HG02981 (cell line): ENCODE measurements around the gene ANO6.

Source experiments
- ATAC-seq: cut with Tn5 transposase; IDR thresholded peaks from one replicate; pipeline ENCODE4 v1.9.1; 2021; ENCODE audit warnings: mild to moderate bottlenecking, moderate library complexity; ENCODE audit not compliant: unreplicated experiment

Gene ANO6

DNA sequence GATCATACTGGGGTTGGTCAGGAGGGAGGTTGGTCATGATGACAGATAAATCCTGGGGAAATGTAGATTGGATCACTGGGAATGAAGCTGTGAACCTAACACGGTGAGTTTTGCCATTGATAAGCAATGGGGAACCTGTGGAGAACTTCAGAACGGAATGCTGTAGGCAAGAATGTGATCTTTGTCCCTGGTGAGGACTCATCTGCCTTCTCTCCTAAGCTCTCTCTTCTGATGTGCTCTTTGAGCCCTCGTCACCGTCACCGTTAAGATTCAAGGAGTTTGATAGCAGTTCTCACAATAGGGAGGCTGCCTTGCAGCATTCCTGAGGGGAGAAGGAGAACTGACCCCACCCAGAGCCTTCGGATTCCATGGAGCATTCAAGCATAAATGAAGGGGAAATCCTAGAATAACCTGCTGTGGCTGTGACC is 217.6 kb downstream of the ANO6 start:
- ATAC-seq, result no peak

DNA sequence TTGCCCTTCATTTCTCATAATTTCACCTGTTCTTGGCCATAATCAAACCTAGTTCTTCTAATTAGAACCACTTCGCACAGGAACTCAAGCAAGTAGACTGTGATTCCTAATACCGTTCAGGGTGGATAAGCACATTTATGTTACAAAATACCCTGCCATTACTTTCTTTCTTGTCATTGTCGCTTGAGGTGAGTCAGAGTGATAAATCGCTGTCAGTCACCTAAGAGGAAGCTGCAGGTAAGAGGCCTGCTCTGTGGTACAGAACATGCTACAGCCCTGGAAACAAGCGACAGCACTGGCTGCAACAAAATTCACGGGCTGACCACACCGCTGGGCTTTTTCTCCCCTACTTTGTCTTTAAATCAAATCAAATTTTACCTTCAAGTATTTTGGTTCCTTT is 218.2 kb downstream of the ANO6 start:
- no peak for ATAC-seq

- ATAC-seq, result no peak
These were observed 220.2 kb downstream of the ANO6 start for GRCh38 chr12:45435945-45436710.

DNA sequence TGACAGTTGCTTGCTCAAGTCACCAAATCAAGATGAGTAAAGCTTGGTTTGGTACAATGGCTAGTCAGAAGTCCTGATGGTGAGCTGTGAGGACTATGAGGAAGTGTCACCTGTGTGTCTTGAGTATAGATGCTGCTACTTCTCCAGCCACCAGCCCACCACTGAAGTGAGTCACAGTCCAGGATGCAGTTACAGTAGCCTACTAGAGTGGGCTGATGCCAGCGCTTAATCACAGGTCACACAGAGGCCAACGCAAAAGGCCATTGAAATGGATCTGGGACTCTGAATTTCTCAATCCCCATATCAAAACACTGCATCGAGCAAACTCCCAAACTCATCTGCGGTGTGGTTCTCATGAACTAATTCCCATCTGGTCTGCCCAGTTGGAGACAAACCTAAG is 223.1 kb downstream of the ANO6 start:
- no peak for ATAC-seq

GRCh38 chr12:45446013-45446412 is 230.1 kb downstream of the ANO6 start:
- no peak for ATAC-seq

DNA sequence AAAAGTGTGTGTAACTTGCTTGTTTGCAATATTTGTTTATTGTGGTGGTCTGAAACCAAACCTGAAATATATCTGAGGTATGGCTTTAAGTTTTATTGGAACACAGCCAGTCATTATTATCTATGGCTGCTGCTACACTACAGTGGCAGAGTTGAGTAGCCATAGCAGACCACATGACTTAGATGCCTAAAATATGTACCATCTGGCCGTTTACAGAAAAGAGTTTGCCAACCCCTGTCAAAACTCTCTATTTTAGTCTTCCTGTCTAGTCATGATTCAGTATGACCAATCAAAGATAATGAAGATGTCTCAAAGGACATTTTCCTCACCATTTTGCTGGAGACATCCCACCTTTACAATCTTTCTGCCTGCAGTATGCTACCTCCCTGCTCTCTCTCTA is 242.3 kb downstream of the ANO6 start:
- no peak for ATAC-seq

- no peak for ATAC-seq
These were observed 243.2 kb downstream of the ANO6 start for GRCh38 chr12:45458854-45459807.

DNA sequence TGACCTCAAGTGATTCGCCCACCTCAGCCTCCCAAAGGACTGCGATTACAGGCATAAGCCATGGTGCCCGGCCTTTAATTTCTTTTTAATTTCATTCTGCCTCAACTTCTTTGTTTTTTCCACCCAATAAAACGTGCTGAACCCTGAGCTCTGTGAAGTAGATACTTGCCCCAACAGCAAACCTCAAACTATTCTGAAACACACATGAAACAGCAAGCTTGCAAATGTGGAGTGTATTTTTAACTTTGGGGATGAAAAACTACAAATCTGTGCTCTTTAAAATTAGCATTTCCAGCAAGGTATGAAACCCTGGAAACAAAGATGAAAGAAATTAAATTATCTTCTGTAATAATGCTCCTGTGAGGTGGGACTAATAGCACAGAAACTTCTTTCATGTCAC is 246.6 kb downstream of the ANO6 start:
- no peak for ATAC-seq

DNA sequence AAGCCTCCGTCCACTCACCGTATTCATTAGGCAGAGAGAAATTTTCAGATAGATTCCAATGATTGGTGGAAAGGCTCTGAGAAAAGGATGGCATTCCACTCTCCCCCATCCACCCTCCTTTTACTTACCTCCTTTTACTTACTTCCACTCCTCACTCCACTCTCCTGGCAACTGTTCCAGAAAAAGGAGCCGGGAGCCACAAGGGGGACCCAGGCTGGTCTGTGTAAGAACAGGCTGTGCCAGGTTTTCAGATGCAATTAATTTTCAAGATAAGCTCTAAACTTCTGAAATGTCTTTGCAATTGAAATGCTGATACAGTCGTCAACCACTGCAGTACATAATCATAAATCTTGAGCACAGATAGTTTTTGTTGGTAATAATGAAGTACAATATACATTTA is 248.8 kb downstream of the ANO6 start:
- ATAC-seq, result no peak

DNA sequence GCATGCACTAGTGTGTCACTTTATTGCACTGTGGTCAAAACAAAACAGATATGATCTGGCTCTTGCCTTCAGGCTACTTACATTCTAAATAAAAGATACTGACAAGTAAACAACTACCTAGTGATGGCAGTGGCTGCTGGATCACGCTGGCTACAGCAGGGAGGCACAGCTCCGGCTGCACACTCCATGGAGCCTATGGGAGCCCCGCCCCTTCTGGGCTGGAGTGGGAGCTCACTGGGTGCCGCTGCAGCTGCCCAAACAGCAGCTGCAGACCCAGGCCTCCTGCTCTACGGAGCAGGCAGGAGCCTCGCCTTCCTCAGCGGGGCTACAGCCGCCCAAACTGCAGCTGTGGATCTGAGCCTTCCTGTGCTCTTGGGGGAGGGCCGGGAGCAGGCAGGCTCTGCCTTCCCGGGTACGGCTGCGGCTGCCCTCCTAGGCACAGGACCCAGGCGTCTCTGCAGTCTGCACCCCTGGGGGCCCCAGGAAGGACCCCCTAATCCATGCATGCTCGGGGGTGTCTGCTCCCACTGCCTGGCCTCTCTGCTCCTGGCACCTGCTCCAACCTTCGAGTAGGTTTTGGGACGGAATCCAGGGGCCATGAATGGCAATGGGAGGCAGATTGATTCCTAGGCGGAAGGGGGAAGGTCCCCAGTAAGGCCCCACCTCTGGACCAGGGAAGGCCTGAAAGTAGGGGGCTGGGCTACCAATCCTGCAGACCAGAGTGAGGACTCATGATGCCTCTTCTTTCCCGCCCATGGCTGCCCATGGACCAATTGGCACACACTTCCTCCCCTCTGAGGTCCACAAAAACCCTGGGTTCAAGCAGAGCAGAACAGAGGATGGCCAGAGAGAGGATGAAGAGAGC is 253.1 kb downstream of the ANO6 start:
- no peak for ATAC-seq

GRCh38 chr12:45469902-45470301 is 254.0 kb downstream of the ANO6 start:
- ATAC-seq, result no peak

GRCh38 chr12:45473636-45474035 is 257.7 kb downstream of the ANO6 start:
- ATAC-seq, result no peak

- ATAC-seq, result no peak
These were observed 259.7 kb downstream of the ANO6 start for GRCh38 chr12:45475594-45475993.

DNA sequence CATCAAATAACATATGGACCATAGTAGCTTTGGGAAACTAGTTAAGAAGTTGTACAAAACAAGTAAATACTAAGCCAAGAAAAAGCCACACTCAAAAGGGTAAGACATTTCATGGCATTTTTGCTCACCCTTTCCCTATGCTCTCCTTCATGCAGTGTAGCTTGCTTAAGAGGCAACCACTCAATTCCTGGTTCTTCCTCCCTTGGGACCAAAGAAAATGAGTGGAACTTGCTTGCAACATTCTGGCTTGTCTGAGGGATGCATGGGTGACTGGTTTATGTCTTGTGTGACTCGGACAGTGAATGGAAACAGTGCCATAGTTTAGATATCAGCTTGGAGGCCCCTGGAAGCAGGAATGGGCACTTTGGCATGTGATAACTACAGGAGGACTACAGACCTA is 261.6 kb downstream of the ANO6 start:
- ATAC-seq, result no peak

GRCh38 chr12:45478931-45479330 is 263.0 kb downstream of the ANO6 start:
- ATAC-seq, result no peak

- ATAC-seq, result no peak
These were observed 265.9 kb downstream of the ANO6 start for GRCh38 chr12:45481746-45482145.

- ATAC-seq, result no peak
These were observed 267.7 kb downstream of the ANO6 start for GRCh38 chr12:45483571-45483970.
